DMS 273 treated with DMSO at 0.1 percent for 48 hours (cell line): ENCODE results near the gene TRAM2.

Source experiments
- DNase-seq: peaks from one replicate; lab custom pipeline; 2025; lab: John Stamatoyannopoulos, UW

Gene TRAM2

DNA sequence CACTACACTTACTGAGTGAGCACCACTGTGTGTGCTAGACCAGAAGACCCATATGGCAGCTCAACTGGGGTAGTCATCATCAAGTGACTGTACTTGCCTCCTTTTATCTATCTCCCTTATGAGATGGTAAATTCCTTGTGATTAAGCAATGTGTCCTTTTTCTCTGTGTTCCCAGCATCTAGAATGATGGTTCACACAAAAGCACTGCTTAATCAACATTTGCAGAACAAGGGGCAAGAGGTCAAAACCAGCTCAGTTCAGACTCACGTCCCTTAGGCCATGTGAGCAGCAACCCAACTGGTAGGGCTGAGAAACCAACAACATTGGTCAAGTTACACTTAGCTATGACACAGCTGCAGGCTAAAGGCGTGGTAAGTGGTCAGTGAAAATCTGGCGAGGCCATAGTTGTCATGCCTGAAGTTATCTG lies 10.0 kb downstream of the TRAM2 start:
- no peak for DNase-seq

- DNase-seq = no peak
These were observed 10.7 kb downstream of the TRAM2 start for GRCh38 chr6:52566201-52566600.

GRCh38 chr6:52564856-52565255 lies 12.0 kb downstream of the TRAM2 start:
- no peak for DNase-seq

DNA sequence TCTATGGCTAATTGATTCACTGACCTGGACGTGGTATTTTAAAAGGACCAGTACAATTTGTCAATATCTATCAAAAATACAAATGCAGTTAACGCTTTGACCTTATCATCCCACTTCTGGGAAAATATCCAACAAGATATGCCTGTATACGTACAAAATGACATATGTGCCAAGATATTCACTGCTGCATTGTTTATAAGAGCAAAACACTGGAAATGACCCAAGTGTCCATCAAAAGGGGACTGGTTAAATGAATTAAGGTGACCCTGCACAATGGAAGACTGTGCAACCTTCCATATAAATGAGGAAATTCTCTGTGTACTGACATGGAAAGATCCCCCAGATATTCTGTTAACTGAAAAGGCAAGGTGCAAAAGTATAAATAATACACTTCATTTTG lies 13.9 kb downstream of the TRAM2 start:
- no peak for DNase-seq

DNA sequence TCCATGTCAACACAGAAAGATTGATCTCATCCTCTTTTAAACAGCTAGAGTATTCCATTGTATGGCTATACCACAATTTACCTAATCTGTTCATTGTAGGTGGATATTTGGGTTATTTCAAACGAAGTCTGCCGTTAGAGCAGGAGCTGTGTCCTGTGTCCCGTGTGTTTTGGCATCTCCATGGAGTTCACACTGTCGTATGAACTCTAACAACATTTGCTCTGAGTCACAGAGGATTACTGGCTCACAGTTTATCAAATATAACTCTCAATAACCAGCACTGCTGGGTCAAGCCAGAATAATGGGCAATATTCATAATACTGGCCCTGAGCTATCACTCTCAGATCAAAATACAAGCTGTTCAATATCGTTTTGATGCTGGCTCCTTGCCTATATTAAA lies 16.4 kb downstream of the TRAM2 start:
- no peak for DNase-seq

DNA sequence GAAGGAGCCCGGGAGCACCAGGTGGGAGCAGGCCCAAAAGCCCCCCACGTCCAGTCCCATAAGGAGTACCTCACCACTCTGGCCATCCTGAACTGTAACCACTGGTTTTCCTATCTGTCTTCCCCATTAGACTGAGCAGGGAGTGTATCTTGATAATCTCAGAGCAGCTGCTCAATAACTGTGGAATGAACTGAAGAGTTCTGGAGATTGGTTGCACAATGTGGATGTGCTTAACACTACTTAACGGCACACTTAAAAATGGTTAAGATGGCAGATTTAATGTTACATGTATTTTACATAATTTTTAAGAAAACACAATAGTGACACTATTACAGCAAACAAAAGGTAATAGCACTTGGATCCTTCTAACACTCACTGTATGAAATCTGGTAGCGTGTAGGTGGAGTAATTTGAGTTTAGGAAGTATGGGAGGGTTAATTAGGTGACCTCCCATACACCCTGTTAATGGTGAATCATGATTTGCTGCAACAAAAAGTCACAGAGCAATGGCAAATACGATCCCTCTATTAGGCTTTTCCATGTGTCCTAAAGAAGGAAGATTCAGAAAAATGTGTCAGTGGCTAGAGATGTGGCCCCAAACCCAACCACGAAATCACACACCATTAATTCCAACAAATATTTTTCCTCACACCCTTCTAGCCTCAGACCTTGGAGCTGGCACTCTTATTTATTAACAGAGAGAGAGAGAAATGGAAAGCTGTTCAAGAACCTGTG lies 18.4 kb downstream of the TRAM2 start:
- DNase-seq = no peak

- DNase-seq = no peak
These were observed 19.2 kb downstream of the TRAM2 start for GRCh38 chr6:52557389-52558265.

DNA sequence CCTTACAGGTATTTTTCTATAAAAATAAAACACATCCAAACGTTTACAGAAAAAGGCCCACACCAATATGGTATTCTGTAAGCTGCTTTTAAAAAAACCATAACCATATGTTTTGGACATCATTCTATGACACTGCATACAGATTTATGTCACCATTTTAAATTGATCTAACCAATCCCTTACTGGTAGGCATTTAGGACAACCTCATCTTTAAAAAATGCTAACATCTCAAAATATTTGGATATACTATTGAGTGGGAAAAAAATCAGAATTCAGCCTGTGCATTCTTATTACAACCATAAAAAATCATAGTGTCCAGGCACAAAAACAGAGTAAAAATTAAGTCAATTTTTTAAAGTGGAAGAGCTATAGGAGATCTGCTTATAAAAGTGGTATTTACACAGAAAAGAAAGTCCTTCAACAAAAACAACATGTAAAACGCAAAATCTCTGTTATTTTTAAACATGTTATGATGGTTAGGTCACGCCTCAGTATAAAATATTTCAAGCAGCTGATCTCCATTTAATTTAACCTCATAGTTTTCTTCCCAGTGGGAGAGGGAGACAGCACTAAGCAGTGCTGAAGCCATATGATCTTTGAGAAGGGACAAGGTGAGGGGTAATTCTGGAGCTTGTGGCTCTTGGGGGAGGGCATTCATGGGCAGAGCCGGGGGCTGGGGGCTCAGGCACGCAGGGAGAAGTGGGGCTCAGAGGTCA lies 21.2 kb downstream of the TRAM2 start:
- no peak for DNase-seq

DNA sequence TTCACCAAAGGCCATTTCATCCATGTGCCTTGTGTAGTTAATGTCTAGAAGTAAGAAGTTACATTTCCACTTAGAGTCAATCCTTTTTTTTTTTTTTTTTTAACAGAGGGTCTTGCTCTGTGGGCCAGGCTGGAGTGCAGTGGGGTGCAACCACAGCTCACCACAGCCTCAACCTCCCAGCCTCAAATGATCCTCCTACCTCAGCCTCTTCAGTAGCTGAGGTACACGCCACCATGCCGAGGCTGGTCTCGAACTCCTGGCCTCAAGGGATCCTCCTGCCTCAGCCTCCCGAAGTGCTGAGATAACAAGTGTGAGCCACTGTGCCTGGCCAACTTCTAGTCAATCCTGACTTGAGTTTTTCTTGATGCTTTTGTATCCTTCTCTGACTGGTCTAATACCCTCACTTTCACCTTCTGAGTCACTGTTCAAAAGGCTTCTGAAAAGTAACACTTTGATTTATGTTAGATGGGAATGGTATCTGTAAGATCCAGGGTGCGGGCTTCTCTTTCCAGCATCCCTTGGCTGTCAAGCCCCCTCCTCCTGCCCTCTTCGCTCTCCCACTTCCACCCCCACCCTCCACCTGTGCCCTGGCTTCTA lies 22.1 kb downstream of the TRAM2 start:
- DNase-seq = no peak

DNA sequence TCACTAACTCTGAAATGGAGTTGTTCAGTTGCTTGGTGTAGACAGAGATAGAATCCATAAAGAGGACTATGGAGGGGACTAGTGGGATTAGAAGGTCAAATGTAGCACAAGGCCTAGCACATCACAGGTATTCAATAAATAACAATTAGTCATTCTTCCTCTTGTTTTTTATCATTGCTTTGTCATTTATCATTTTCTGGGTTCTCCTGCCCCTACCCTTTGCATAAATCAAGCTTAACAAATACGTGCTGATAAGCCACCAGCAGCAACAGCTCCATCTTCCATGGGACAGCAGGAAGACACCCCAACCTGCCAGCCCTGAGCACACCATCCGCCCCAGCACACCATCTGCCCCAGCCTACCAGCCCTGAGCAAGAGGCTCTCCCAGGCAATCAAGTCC lies 23.1 kb downstream of the TRAM2 start:
- no peak for DNase-seq

DNA sequence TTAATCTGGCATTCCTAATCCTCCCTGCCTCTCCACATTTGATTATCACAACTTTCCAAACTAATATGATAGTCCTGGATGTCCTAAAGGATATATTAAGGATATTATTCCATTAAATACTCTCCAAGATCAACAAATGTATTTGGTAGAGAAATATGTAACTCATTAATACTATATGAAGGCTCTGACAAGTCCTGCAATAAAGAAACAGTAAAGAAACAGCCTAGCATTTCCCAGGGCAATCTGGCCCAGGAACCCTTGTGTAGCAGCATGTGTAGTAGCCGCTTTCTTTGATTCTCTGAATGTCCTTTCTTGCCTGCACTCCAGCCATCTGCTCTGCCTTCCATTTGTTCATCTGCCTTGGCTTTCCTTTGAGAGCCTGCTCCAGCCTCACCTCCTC lies 23.7 kb downstream of the TRAM2 start:
- no peak for DNase-seq

DNA sequence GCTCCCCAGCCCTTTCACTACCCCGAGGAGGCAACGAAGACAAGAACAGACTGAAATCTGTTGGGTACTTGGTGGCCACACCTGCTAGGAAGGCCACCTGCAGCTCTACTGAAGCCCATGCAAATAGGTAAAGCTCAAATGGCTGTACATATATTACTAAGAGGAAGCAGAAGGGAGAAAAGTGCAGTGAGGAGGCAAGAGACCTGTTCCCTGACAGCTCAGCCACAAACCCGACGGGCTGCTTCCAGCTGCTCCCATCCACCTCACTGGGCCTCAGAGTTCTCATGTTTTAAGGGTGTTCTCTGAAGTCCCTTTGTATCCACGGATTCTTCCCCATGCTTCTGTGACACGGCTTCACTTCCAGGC lies 24.6 kb downstream of the TRAM2 start:
- no peak for DNase-seq

- DNase-seq = peak; percentile 58
These were observed 25.2 kb downstream of the TRAM2 start for GRCh38 chr6:52551483-52552277.

DNA sequence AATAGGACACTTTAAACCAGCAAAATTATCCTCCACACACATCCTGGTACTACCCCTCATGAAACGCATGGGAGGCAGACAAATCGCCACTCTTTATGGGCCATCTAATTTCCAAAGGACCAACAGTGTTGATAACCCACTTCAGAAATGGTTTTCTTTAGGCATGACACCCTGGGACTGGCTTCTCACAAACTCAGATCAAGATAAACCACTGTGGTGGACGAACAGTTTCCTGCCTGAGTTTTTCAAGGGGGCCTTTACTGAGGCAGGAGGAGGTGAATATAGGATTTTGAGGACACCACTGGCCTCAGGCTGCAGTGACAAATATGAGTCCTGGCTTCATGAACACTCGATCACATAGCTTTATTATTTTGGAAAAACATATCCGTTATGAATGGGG lies 26.0 kb downstream of the TRAM2 start:
- no peak for DNase-seq

- no peak for DNase-seq
These were observed 26.8 kb downstream of the TRAM2 start for GRCh38 chr6:52550014-52550575.

GRCh38 chr6:52549428-52549827 lies 27.4 kb downstream of the TRAM2 start:
- DNase-seq = no peak

GRCh38 chr6:52548999-52549398 lies 27.9 kb downstream of the TRAM2 start:
- no peak for DNase-seq

DNA sequence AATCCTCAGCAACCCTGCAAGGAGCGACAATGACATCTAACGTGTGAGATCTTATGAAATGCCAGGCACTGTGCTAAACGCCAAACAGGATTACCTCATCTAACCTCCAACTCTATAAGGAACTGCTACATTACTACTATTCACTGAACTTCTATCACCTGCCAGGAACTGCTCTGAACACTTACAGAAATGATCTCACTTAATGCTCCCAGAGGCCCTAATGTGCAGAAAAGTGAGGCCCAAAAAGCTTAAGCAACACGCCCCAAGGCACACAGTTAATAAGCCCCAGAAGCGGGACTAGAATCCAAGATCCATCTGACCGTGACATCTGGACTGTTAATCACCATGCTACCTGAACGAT lies 28.5 kb downstream of the TRAM2 start:
- DNase-seq = no peak

GRCh38 chr6:52547647-52548352 lies 29.1 kb downstream of the TRAM2 start:
- DNase-seq = no peak

DNA sequence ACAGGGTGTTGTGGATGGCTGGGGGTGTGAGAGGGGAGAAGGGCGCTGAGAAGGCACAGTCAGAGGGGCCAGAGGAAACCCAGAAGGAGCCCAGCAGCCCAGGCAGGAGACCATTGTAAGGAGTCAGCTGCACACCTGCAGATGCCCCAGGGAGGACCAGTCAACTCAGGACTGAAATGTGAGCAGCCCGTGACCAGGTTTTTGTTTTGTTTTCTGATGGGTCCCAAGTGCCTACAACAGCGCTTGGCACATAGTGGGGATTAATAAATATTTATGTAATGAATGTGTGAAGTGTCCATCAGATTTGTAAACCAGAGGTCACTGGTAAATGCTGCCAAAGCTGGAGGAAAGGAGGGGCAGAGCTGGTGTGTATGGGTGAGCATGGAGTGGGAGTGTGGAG lies 30.2 kb downstream of the TRAM2 start:
- no peak for DNase-seq

DNA sequence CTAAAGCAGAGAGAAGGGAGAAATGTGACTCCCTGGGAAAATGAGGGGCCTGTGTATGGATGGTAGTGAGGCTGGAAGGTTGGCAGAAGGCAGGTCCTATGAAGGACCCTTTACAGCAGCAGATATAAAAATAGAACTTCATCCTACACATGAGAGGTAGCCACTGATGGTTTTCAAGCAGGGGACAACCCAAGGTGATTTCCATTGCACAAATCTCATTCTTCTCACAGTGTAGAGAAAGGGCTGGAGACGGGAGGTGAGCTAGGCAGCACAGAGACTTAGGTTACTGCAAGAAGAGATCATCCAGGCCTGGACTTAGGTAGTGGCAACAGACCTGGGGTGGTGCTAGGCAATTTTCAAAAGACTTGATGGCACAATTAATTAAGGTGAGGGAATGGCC lies 30.7 kb downstream of the TRAM2 start:
- no peak for DNase-seq
